Fibroblast of pulmonary artery (primary cell): Measurements from ENCODE around the gene PTPRK.

Source experiments
- DNase-seq: peaks from one replicate; pipeline ENCODE4 v3.0.0-alpha.2; 2010; ENCODE audit warnings: low read depth
- H3K4me3 ChIP-seq: replicated peaks from 2 replicates; pipeline ENCODE4 v1.5.1; 2011; ENCODE audit warnings: low read depth, mild to moderate bottlenecking, control low read depth, low read length, moderate library complexity
- TF ChIP-seq, protein P1 (sequence below): IDR thresholded peaks from 2 replicates; pipeline ENCODE4 v1.5.1; 2011; ENCODE audit warnings: mild to moderate bottlenecking, control low read depth, low read length, inconsistent platforms; ENCODE audit errors: missing control alignments

PTPRK gene

DNA sequence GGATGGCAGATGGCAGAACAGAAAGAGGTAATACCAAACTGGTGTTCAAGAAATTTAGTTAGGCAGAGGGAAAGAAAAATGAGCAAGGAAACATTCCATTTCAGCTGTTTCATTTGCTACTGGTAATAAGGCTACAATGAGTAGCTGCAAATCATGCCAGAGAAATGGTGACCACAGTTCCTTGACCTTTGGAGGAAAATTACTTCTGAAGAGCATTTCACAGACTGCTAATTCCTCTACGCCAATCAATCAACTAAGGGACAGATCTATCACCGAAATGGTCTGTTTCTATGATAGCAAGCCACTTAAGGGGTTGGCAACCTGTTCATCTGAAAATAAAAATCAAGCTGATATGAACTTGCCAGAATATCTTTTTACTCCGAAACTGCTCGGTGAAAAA lies 119.5 kb downstream of the PTPRK start:
- TF ChIP-seq, protein P1, sequence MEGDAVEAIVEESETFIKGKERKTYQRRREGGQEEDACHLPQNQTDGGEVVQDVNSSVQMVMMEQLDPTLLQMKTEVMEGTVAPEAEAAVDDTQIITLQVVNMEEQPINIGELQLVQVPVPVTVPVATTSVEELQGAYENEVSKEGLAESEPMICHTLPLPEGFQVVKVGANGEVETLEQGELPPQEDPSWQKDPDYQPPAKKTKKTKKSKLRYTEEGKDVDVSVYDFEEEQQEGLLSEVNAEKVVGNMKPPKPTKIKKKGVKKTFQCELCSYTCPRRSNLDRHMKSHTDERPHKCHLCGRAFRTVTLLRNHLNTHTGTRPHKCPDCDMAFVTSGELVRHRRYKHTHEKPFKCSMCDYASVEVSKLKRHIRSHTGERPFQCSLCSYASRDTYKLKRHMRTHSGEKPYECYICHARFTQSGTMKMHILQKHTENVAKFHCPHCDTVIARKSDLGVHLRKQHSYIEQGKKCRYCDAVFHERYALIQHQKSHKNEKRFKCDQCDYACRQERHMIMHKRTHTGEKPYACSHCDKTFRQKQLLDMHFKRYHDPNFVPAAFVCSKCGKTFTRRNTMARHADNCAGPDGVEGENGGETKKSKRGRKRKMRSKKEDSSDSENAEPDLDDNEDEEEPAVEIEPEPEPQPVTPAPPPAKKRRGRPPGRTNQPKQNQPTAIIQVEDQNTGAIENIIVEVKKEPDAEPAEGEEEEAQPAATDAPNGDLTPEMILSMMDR: no peak
- no peak overlapping the region for H3K4me3 ChIP-seq
- DNase-seq: no peak

DNA sequence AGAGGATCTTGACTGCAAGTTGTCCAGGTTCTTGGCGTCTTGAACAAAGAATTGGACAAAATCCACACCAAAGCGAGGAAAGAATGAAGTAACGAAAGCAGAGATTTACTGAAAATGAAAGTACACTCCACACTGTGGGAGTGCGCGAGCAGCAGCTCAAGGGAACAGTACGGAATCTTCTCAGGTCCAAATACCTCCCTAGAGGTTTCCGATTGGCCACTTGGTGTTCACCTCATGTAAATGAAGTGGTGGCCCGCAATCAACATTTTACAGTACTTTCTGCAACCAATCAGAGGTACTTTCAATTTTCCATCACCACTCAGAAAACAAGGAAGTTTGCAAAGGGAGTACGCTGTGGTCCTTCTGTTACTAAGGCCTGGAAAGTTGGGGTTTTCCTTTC lies 122.4 kb downstream of the PTPRK start:
- H3K4me3 ChIP-seq: no peak overlapping the region
- TF ChIP-seq, protein P1: no peak
- no peak for DNase-seq

DNA sequence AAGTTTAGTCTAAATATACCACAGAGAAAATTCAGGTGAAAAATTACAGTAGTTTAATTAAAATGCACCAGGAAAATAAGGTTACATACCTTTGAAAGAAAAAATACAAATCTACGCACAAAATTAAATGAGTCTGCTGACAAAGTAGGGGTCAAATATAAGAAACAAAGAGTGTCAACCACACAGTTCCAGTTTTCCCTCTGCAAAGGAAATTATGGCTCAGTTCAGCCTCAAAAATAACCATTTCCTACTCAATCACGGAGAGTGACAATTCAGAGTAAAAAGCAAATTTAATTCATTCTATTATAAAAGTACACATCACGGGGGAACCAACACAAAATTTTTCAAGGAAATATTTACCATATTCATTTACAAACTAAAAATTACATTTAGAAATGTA lies 124.8 kb downstream of the PTPRK start:
- H3K4me3 ChIP-seq: no peak overlapping the region
- no peak for DNase-seq
- TF ChIP-seq, protein P1: no peak

DNA sequence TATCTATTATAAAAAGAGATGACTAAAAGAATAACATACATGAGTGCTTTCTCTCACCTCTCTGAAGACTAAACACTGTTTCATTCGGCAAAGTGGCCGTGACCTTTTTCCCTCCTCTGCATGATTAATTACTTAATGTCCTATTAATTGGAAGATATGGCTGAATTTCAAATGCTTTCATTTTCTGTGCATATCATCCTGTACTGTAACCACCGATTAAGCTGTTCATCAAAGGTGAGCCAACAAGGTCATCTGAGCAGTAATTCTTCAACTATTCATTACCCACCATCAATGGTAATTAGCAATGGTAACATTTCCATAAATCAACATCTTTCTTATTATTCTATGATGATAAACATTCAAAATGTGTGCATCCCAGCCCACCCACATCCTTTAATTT lies 125.2 kb downstream of the PTPRK start:
- TF ChIP-seq, protein P1: no peak
- DNase-seq: no peak
- H3K4me3 ChIP-seq: no peak overlapping the region

DNA sequence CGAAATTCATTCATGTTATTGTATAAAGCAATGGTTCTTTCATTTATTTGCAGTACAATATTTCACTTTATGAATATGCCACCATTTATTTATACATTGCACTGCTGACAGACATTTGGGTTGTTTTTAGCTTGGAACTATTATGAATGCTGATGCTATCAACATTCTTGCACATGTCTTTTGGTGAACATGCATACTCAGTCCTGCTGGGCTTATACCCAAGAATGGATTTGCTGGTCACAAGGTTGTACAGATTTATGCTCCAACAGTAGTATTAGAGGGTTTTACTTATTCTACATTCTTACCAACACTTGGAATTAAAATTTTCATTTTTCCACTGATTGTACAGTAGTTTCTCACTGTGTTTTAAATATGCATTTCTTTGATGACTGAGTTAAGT lies 126.2 kb downstream of the PTPRK start:
- TF ChIP-seq, protein P1: no peak
- no peak for DNase-seq
- no peak overlapping the region for H3K4me3 ChIP-seq

DNA sequence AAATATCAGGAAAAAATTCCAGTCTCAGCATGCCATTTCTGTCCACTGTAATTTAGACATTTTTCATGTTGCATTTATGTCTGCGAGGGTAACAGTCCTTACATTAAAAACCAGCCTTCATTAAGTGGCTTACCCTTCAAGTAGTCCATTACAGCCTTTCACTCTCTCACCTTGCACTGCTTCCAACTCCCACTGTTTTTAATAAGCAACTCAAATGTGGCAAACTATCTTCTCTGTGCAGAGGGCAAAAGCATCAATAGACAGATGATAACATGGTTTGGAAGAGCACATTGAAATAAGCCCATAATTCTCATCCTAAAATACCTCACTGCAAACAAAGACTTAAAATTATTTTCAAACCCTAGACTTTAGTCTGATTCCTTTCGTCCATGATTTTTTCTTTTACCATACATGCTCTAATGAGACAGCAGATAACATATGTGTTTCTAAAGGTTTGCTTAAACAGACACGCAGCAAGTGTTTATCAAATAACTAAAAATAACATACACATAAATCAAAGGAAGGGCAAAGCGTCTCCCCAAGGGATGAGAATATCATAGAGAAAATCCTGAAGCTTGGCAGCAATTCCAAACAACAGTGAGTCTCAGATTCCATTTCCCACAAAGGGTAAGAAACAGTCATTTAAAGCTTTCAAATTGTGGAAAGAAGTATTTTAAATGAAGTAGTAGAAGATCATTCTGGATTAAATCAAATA lies 130.4 kb downstream of the PTPRK start:
- no peak for DNase-seq
- H3K4me3 ChIP-seq: no peak overlapping the region
- TF ChIP-seq, protein P1: no peak

DNA sequence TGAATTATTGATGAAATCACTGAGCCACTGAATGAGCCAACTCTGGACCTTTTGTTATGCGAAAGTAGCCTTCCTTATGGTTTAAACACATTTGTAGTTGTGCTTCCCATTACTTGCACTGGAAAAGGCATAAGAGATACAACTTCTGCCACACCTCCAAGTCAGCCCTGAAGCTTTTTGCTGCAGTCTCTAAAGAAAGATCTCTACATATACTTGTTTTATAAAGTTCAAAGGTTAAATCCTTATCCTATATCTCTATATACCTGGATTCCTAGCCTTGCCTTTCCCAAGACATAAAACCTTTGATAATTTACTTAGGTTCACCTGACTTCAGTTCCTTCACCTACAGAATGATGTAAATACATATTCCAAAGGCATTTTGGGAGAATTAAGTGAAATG lies 132.0 kb downstream of the PTPRK start:
- TF ChIP-seq, protein P1: no peak
- DNase-seq: no peak
- H3K4me3 ChIP-seq: no peak overlapping the region
